Measurements from ENCODE around the gene DRD3. TPM values are rescaled to one million over a fixed set of nuclear protein-coding genes. Genes with fewer than 3 reads are reported as not detected.

The DRD3 gene
- total RNA-seq, 2 experiments from 2014 or later: not detected

GRCh38 chr3:114089675-114090074, 89.2 kb downstream of the DRD3 start:
- Histone ChIP-seq H3K9me2 (ENCODE audit: insufficient read depth, low read length) (no peaks in the 10 kb centered on the region), H2AFZ (ENCODE audit: low read length) (no peak overlapping the region), H3K36me3 (ENCODE audit: insufficient read depth, low read length) (peaks cover 45% of the 10 kb centered on the region), H3K4me2 (ENCODE audit: low read length) (no peak overlapping the region), H3K79me2 (ENCODE audit: insufficient read depth, low read depth, low read length) (no peaks in the 10 kb centered on the region), H3K27ac (ENCODE audit: low read depth, low read length, poor library complexity, severe bottlenecking) (no peak overlapping the region), H3K4me1 (ENCODE audit: insufficient read depth, low read length, poor library complexity, severe bottlenecking) (no peaks in the 10 kb centered on the region), H4K20me1 (ENCODE audit: insufficient read depth, low read length) (no peaks in the 10 kb centered on the region), H3K4me3 (ENCODE audit: low read depth, low read length, poor library complexity, severe bottlenecking) (no peak overlapping the region), H3K9me3 (ENCODE audit: low read length) (no peaks in the 10 kb centered on the region)
- CTCF ChIA-PET (ENCODE audit: unreplicated experiment): no interaction called here
- TF ChIP-seq CTCF (conservative IDR thresholded peaks at IDR 0.05; ENCODE audit: low read length) (no peak), EZH2phosphoT487 (IDR thresholded peaks at IDR 0.05; ENCODE audit: borderline replicate concordance, low read depth, low read length) (no peak)
- DNase-seq (ENCODE audit: low spot score): no peak
- POLR2A ChIA-PET: interaction anchor here (0.5 to 0.6 kb wide), 2 partner anchors 178 to 259 kb away, joined by 3 to 5 read pairs; no protein-coding TSS in a partner anchor
- no TSS peak for BruUV-seq (replicated peaks)
- intact Hi-C loops (cut with micrococcal nuclease; ENCODE audit: unreplicated experiment): no loop called here

- CTCF ChIA-PET (ENCODE audit: unreplicated experiment): no interaction called here
- intact Hi-C loops (cut with micrococcal nuclease; ENCODE audit: unreplicated experiment): no loop called here
Measured at GRCh38 chr3:114086356-114086755, 92.5 kb downstream of the DRD3 start.

More at GRCh38 chr3:114086356-114086755, 92.5 kb downstream of the DRD3 start:
- Histone ChIP-seq H3K4me1 (ENCODE audit: insufficient read depth, low read length, poor library complexity, severe bottlenecking) (no peaks in the 10 kb centered on the region), H3K79me2 (ENCODE audit: insufficient read depth, low read depth, low read length) (no peaks in the 10 kb centered on the region), H3K27ac (ENCODE audit: low read depth, low read length, poor library complexity, severe bottlenecking) (no peak overlapping the region), H3K9me3 (ENCODE audit: low read length) (no peaks in the 10 kb centered on the region), H3K9me2 (ENCODE audit: insufficient read depth, low read length) (no peaks in the 10 kb centered on the region), H3K4me3 (ENCODE audit: low read depth, low read length, poor library complexity, severe bottlenecking) (no peak overlapping the region), H4K20me1 (ENCODE audit: insufficient read depth, low read length) (no peaks in the 10 kb centered on the region), H3K36me3 (ENCODE audit: insufficient read depth, low read length) (peaks cover 78% of the 10 kb centered on the region), H2AFZ (ENCODE audit: low read length) (no peak overlapping the region), H3K4me2 (ENCODE audit: low read length) (no peak overlapping the region)
- DNase-seq (ENCODE audit: low spot score): no peak
- POLR2A ChIA-PET: interaction anchor here (1.1 kb wide), 1 partner anchor 10 kb away, joined by 3 read pairs; no protein-coding TSS in a partner anchor
- no peak for TF ChIP-seq EZH2phosphoT487 (IDR thresholded peaks at IDR 0.05; ENCODE audit: borderline replicate concordance, low read depth, low read length)
- no peak for TF ChIP-seq CTCF (conservative IDR thresholded peaks at IDR 0.05; ENCODE audit: low read length)
- no TSS peak for BruUV-seq (replicated peaks)
